ENCODE measurements around the gene DKK1. TPM values are rescaled to one million over a fixed set of nuclear protein-coding genes. Genes with fewer than 3 reads are reported as not detected.

DKK1 gene, protein sequence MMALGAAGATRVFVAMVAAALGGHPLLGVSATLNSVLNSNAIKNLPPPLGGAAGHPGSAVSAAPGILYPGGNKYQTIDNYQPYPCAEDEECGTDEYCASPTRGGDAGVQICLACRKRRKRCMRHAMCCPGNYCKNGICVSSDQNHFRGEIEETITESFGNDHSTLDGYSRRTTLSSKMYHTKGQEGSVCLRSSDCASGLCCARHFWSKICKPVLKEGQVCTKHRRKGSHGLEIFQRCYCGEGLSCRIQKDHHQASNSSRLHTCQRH
- 4.6 TPM for total RNA-seq
- 75.6 TPM for polyA plus RNA-seq

- under 1% methylated on average over 55 of the region's 55 CpGs for WGBS
- H3K4me1 ChIP-seq (ENCODE audit: insufficient read depth), result no peaks in the 10 kb centered on the region
- no peak within 1 kb of the TSS for H3K27ac ChIP-seq (ENCODE audit: low read depth)
- DNase-seq (ENCODE audit: extremely low spot score), result no peak
- no peaks in the 10 kb centered on the region for H3K36me3 ChIP-seq (ENCODE audit: insufficient read depth)
- H3K4me3 ChIP-seq (ENCODE audit: low read depth, low read length), result peak within 1 kb of the TSS; percentile 51
These were observed at the start of gene DKK1 for GRCh38 chr10:52313933-52314821. Gene DKK1 (plus strand): TSS chr10:52314281. CDS start chr10:52314435, 154 bp downstream.

- WGBS, result 88% methylated on average over 3 of the region's 3 CpGs
- Histone ChIP-seq H3K4me1 (ENCODE audit: insufficient read depth) (no peaks in the 10 kb centered on the region), H3K4me3 (ENCODE audit: low read depth, low read length) (no peak overlapping the region), H3K36me3 (ENCODE audit: insufficient read depth) (no peaks in the 10 kb centered on the region), H3K27ac (ENCODE audit: low read depth) (no peak overlapping the region)
- no peak for DNase-seq (ENCODE audit: extremely low spot score)
These were observed 48.8 kb upstream of the DKK1 start for GRCh38 chr10:52265131-52265926.

- no peaks in the 10 kb centered on the region for H3K36me3 ChIP-seq (ENCODE audit: insufficient read depth)
- 66% methylated on average over 1 of the region's 1 CpG for WGBS
- no peaks in the 10 kb centered on the region for H3K4me1 ChIP-seq (ENCODE audit: insufficient read depth)
- no peak overlapping the region for H3K4me3 ChIP-seq (ENCODE audit: low read depth, low read length)
- H3K27ac ChIP-seq (ENCODE audit: low read depth), result no peak overlapping the region
- no peak for DNase-seq (ENCODE audit: extremely low spot score)
These were observed 47.2 kb upstream of the DKK1 start for GRCh38 chr10:52266858-52267257.

DNA sequence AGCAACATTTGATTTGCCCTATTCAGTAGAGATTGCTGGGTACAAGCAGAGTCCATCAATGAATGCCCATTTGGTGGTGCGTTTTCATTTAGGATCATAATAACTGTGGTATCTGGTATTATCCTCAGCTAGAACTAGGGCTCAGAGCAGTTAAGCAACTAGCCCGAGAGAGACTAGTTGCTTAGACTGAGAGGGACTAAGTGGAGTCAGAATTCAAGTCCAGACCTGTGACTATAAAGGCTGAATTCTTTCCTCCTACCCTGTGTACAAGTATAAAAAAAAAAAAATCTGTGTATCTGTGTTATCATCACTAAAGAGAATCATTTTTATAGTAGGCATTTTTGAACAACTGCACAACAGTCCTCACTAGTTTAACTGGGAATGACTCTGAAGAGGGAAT lies 45.3 kb upstream of the DKK1 start:
- H3K4me3 ChIP-seq (ENCODE audit: low read depth, low read length), result no peak overlapping the region
- H3K36me3 ChIP-seq (ENCODE audit: insufficient read depth), result no peaks in the 10 kb centered on the region
- no peak overlapping the region for H3K27ac ChIP-seq (ENCODE audit: low read depth)
- 89% methylated on average over 2 of the region's 2 CpGs for WGBS
- no peaks in the 10 kb centered on the region for H3K4me1 ChIP-seq (ENCODE audit: insufficient read depth)
- DNase-seq (ENCODE audit: extremely low spot score), result no peak

DNA sequence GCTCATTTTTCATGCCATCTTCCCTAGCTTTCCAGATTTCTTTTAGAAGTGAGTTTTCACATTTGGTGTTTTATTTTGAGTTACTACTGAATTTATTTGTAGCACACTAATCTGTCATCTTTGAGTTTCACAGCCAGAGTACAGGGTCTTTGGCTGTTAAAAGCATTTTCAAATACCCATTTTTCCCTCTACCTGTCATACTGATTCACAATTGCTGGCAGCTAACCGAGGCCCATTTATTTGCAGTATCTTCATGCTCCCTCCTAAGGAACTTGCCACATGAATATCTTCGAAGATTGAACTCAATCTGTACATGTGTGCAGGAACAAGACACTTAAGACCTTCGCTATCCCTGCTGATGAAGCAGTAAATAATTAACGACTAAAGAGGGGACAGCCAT lies 44.8 kb upstream of the DKK1 start:
- Histone ChIP-seq H3K36me3 (ENCODE audit: insufficient read depth) (no peaks in the 10 kb centered on the region), H3K4me1 (ENCODE audit: insufficient read depth) (no peaks in the 10 kb centered on the region), H3K27ac (ENCODE audit: low read depth) (no peak overlapping the region), H3K4me3 (ENCODE audit: low read depth, low read length) (no peak overlapping the region)
- no peak for DNase-seq (ENCODE audit: extremely low spot score)
- WGBS, result 85% methylated on average over 4 of the region's 4 CpGs

DNA sequence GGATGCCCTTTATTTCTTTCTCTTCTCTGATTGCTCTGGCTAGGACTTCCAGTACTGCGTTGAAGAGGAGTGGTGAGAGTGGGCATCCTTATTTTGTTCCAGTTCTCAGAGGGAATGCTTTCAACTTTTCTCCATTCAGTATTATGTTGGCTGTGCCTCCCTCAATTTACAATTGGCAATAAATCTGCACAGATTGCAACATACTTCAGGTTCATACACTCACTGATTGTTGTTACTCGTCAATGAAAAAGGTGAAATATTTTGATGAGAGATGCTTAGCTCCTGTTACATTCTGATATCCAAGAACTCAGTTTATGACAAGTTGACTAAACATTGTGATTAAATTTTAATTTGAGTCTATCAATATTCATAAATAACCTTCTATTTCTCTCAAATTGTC lies 37.9 kb upstream of the DKK1 start:
- H3K4me3 ChIP-seq (ENCODE audit: low read depth, low read length), result no peak overlapping the region
- H3K36me3 ChIP-seq (ENCODE audit: insufficient read depth), result no peaks in the 10 kb centered on the region
- 97% methylated on average over 2 of the region's 2 CpGs for WGBS
- DNase-seq (ENCODE audit: extremely low spot score), result no peak
- H3K4me1 ChIP-seq (ENCODE audit: insufficient read depth), result no peaks in the 10 kb centered on the region
- H3K27ac ChIP-seq (ENCODE audit: low read depth), result no peak overlapping the region

DNA sequence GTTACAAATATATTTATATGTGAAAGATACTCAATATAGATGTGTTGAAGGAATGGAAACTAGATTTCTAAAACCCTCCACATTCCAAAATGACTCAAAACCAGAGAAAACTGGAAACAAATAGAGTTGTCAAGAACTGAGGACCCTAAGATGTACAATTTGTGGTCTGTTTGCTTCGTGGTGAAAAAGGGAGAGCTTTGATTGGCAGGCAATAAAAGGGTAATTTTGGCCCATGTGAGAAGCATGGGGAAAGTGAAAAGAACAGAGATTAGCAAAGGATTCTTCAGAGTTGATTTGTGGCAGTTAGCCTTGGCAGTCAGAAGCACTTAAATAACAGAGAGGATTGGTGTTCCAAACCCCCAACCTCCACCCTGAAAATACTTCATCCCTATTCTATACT lies 37.1 kb upstream of the DKK1 start:
- Histone ChIP-seq H3K27ac (ENCODE audit: low read depth) (no peak overlapping the region), H3K4me3 (ENCODE audit: low read depth, low read length) (no peak overlapping the region), H3K36me3 (ENCODE audit: insufficient read depth) (no peaks in the 10 kb centered on the region), H3K4me1 (ENCODE audit: insufficient read depth) (no peaks in the 10 kb centered on the region)
- 25% methylated on average over 1 of the region's 1 CpG for WGBS
- DNase-seq (ENCODE audit: extremely low spot score), result no peak

DNA sequence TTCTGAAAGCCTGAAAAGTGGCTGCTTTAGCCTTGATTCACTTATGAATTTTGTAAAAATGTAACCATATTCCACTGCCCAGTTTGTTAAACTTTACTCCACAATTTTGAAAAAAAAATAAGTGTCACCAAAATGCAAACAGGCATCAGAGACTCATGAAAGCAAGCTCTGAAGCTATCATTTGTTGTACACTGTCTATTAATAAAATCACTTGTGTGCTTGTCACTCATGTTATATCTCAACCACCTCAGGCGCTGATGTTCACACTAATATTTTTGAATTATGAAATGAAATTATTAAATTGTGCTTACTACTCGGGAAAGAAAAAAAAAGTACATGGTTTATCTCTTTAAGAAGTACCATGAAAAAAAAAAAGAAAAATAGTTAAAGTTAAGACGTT lies 34.5 kb upstream of the DKK1 start:
- 63% methylated on average over 3 of the region's 3 CpGs for WGBS
- H3K4me1 ChIP-seq (ENCODE audit: insufficient read depth), result no peaks in the 10 kb centered on the region
- H3K27ac ChIP-seq (ENCODE audit: low read depth), result no peak overlapping the region
- H3K4me3 ChIP-seq (ENCODE audit: low read depth, low read length), result no peak overlapping the region
- DNase-seq (ENCODE audit: extremely low spot score), result no peak
- H3K36me3 ChIP-seq (ENCODE audit: insufficient read depth), result no peaks in the 10 kb centered on the region

- no peak for DNase-seq (ENCODE audit: extremely low spot score)
- Histone ChIP-seq H3K4me1 (ENCODE audit: insufficient read depth) (no peaks in the 10 kb centered on the region), H3K27ac (ENCODE audit: low read depth) (no peak overlapping the region), H3K4me3 (ENCODE audit: low read depth, low read length) (no peak overlapping the region), H3K36me3 (ENCODE audit: insufficient read depth) (peaks cover 2% of the 10 kb centered on the region)
- 69% methylated on average over 1 of the region's 1 CpG for WGBS
These were observed 34.0 kb upstream of the DKK1 start for GRCh38 chr10:52280051-52280450.

DNA sequence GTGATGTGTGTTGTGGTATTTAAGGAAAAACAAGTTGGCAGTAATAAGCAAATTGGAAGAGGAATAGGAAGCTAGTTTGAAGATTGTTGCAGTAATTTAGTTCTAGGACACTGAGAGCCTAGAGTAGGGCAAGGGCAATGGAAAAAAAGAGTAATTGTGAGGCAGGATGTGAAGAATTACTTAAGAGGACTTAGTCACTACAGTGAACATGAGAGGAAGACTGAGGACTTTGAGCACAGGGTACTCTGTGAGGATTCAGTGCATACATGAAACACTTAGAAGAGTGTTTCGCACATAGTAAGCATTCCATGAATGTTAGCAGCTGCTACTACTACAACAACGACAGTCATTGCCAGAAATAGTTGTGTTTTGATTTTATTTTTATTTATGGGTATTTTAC lies 30.9 kb upstream of the DKK1 start:
- H3K4me1 ChIP-seq (ENCODE audit: insufficient read depth), result no peaks in the 10 kb centered on the region
- H3K36me3 ChIP-seq (ENCODE audit: insufficient read depth), result peaks cover 2% of the 10 kb centered on the region
- no peak overlapping the region for H3K4me3 ChIP-seq (ENCODE audit: low read depth, low read length)
- DNase-seq (ENCODE audit: extremely low spot score), result no peak
- 87% methylated on average over 2 of the region's 2 CpGs for WGBS
- H3K27ac ChIP-seq (ENCODE audit: low read depth), result no peak overlapping the region

- Histone ChIP-seq H3K36me3 (ENCODE audit: insufficient read depth) (peaks cover 2% of the 10 kb centered on the region), H3K27ac (ENCODE audit: low read depth) (no peak overlapping the region), H3K4me1 (ENCODE audit: insufficient read depth) (no peaks in the 10 kb centered on the region), H3K4me3 (ENCODE audit: low read depth, low read length) (no peak overlapping the region)
- DNase-seq (ENCODE audit: extremely low spot score), result no peak
- 91% methylated on average over 2 of the region's 2 CpGs for WGBS
These were observed 29.6 kb upstream of the DKK1 start for GRCh38 chr10:52284416-52285013.

DNA sequence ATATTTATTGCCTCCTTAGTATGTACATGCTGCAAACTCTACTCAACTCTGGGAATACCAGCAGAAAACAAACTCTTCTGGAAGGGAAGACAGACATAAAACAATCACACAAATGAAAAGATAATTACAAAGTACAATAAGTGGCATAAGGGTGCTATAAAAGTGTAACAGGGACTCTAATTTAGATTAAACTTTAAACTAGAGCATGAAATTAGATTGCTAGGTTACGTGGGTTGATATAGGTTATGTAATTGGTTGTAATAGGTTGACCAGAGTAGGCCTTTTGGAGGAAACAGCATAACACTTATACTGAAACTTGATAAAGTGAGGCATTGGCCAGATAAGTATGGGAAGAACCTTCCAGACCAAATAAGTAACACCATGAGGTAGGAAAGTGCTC lies 26.2 kb upstream of the DKK1 start:
- 98% methylated on average over 1 of the region's 1 CpG for WGBS
- Histone ChIP-seq H3K27ac (ENCODE audit: low read depth) (no peak overlapping the region), H3K4me3 (ENCODE audit: low read depth, low read length) (no peak overlapping the region), H3K36me3 (ENCODE audit: insufficient read depth) (peaks cover 2% of the 10 kb centered on the region), H3K4me1 (ENCODE audit: insufficient read depth) (no peaks in the 10 kb centered on the region)
- no peak for DNase-seq (ENCODE audit: extremely low spot score)

DNA sequence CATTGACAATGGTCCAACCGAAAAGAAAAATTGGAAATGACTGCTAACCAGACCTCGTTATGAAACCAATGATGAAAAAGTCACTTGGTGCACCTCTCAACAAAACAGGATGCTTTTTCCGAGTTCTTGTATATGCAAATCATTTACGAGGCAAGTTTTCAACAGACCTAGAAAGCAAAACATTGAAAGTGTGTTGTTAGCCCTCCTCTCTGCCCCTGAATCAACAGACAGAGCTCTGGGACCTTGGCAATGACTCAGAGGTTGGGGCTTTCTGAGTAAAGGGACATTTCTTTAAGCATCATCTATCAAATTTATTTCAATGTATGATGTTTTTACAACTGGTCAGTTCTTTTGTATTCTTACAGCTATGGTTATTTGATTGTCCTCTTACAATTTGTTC lies 16.3 kb upstream of the DKK1 start:
- H3K36me3 ChIP-seq (ENCODE audit: insufficient read depth), result no peaks in the 10 kb centered on the region
- WGBS, result 76% methylated on average over 4 of the region's 4 CpGs
- H3K4me3 ChIP-seq (ENCODE audit: low read depth, low read length), result no peak overlapping the region

More for the DNA sequence above, 16.3 kb upstream of the DKK1 start:
- Histone ChIP-seq H3K4me1 (ENCODE audit: insufficient read depth) (no peaks in the 10 kb centered on the region), H3K27ac (ENCODE audit: low read depth) (no peak overlapping the region)
- DNase-seq (ENCODE audit: extremely low spot score), result no peak

Measured in urinary bladder (tissue), 4 donors.